HTERT RPE-1 (cell line): Measurements from ENCODE around the gene NT5C1A.

Experiments used
- in situ Hi-C: fragments of 300-500 bp; cut with MboI; formaldehyde crosslinking; loops from 4 replicates; pipeline ENCODE4 v1.14.3; 2020; ENCODE audit warnings: low sequenced_read_pairs

The NT5C1A gene

DNA sequence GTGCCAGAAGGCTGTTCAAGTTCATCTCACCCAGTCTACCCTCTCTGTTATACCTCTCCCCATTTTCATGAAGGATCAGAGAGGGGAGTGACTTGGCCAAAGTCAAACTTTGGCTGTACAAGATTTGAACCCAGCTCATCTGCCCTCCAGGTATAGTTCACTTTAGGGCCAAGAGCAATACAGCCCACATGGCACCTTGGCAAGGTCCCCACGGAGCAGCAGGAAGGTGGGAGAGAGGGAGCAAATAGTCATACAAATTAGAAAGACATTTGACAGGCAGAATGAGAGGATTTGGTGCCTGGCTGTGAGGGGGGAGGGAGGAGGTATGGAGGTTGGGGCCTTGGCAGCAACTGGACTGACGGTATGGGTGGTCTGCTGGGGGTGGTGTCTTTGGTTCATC, 18.3 kb upstream of the NT5C1A start:
- in situ Hi-C loops = no loop called here

DNA sequence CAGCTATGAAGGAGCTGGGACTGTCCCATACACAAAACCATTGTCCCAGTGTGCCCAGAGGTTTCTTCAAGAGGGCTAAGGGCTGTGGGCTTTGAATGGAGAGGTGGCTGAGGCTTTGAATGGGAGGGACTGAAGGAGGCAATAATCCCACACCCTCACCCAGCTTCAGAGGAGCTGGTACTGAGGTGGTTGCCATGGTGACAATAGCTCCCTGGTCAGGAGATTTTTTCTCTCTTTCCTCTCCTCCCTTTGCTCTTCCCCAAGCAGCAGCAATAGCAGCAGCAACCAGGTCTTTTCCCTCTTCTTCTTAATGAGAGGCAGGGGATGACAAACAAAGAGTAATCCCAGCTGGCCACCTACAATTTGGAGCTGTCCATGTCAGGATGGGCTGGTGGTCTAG, 17.7 kb upstream of the NT5C1A start:
- in situ Hi-C loops = no loop called here

DNA sequence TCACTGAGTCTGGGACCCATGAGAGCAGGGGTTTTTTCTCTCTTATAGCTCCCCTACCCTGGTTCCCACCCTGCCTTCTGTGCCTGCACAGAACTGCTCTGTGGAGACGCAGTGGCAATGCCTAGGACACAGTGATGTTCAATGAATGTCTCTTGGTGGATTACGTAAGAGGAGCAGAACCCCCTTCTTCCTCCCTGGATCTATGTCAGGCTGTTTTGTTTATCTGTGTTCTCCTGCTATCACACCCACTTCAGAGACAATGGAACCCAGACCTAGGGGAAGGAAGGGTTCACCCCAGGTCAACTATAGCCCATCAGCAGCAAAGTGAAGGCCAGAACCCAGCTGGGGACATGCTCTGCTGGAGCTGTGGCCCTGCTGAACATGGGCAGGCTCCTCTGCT, 17.3 kb upstream of the NT5C1A start:
- in situ Hi-C loops = no loop called here

DNA sequence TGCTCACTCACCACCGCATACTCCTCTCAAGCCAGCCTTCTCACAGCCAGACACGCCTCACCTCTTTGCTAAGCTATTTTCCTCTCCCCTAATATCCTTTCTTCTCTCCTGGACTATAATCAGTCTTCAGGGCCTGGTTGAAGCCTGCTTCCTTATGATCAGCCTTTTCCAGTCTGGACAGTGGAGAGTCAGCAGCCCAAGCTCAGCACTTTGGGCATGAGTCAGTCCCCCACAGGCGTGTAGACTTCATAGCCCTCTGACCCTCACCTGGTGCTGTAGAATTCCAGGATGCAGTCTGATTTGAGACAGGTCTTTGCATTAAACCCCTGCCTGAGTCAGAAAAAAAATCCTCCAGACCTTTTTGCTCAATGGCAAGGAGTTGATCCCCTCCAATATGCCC, 16.8 kb upstream of the NT5C1A start:
- in situ Hi-C loops = no loop called here

DNA sequence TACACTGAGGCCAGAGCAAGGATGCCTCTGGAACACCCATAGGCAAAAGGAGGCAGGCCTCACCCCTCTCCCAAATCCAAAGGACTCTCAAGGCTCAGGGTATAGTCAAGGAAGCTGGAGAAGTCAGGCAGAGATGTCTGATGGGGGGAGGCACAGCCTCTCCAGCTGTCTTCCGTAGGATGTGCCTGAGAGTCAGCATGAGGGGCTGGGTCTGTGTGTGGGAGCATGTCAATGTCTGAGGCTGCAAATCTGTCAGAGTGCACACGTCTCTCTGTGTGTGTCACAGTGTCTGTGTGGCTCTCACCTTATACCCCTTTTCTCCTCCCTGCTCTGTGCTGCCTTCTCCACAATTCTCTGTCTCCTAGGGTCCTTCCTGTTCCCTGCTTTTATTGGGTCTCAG, 15.3 kb upstream of the NT5C1A start:
- in situ Hi-C loops = no loop called here

DNA sequence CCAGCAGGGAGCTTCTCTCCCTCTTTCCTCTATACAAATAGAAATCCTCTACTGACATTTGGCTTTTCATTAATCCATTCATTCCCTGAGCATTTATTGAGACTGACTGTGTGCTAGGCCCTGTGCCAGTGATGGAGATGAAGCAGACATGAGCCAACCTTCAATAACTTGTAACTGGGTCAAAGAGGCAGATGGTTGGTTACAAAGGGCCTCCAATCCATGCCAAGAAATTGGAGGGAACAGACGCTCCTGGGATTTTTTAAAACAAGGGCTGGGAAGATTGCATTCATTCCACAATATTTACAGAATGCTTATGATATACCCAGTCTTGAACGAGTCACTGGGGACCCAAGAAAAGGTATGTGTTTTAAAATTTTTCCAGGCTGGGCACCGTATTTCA, 13.2 kb upstream of the NT5C1A start:
- in situ Hi-C loops = no loop called here

DNA sequence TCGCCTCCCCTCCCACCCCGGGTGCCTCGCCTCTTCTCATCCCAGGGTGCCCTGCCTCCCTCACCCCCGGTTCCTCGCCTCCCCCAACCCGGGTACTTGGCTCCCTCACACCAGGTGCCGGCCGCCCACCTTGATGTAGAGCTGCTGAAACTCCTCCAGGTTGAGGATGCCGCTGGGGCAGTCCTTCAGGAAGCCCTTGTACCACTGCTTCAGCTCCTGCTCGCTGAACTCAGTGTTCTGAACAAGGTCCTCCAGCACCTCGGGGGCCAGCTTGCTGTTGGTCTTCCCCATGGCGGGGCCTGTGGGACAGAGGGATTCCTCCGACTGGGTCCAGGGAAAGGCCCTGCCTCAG, 12.4 kb upstream of the NT5C1A start:
- in situ Hi-C loops = no loop called here

DNA sequence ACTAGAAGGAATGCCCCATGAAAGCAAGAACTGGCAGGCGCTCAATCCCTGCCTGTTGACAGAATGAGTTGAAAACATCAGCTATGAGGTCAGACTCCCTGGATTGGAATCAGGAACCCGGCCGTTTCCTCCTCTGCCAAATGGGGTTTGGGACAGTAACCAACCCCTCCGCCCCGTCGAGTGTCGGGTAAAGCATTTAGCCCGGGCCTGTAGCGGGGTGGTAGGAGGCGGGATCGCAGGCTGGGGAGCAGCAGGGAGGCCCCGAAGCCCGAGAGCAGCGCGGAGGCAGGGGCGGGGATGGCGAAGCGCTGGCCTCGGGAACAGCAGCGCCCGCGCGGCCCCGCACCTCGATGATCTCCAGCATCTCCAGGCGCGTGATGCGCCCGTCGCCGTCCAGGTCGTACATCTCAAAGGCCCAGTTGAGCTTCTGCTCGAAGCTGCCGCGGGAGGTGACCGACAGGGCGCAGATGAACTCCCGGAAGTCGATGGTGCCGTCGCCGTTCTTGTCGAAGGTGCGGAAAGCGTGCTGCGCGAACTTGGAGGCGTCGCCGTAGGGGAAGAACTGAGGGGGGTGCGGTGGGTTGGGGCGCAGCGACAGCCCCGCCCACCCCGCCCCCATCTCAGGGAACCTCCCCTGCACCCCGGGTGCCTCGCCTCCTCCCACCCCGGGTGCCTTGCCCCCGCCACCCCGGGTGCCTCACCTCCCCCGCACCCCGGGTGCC, 11.8 kb upstream of the NT5C1A start:
- in situ Hi-C loops = no loop called here

DNA sequence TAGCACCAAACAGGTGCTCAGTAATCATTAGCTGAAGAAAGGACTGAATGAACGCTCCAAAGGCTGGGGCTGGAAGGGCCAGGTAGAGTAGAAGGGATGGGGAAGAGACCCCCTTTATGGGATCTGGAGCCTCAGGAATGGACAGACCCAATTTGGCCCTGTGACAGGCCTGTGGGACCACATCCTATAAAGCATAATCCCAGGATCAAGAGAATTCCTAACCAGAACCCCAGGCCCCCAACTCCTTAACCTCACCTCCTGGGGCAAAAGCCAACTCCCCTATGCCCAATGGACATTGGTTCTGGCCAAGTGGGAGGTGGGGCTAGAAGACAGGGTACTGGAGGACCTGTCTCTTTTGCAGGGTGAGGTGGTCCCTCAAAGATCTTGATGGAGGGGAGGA, 10.1 kb upstream of the NT5C1A start:
- in situ Hi-C loops = no loop called here

DNA sequence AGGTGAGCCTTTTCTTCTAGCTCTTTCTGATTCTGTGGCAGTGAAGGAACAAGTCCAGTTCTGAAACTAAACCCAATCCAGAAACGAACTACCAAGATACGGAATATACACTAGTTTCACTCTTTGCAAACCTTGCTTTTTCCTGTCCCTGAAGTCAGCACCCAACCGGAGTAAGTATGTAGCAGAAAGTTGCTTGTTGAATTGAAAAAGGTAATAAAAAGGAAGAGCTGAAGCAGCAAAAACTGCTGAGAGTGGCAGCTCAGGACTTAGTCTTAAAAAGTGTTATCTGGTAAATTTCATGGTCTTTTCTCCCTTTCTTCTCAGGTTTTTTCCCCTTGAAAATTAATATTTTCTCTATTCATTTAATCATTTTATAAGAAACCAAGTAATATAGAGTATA, 9.4 kb upstream of the NT5C1A start:
- in situ Hi-C loops = no loop called here

DNA sequence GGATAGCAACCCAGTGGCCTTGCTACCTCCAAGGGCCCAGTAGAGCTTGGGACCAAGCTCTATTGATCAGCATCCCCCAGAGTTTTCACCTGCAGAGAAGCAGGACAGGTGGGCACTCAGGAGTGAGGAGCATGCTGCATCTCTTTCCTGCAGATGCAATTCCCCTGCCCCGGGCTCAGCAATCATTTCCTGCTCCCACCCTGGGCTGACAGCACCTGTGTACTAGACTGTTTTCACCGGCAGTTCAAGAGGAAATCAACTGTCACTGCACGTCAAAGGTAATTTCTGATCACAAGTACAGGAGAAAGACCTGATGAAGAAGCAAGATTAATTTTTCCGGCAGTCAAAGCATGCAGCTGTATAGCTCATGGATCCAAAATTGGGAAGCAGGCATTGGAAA, 8.8 kb upstream of the NT5C1A start:
- in situ Hi-C loops = no loop called here

DNA sequence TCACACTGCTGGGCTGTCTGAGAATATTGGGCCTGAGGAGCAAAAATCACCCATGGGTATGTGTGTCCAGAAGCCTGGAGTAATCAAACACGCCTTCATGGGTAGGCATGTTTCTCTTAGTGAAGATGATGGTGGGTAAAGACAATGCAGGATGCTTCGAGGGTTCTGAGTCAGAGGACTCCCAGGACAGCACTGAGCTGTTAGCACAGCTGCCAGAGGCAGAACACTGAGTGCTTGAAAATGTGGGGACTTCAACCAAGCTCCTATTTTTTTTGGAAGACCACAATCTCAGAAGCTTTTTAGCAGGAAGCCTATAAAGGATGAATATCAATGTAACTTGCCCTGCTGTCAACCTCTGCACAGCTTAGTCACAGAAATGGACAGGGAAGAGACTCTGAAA, 7.9 kb upstream of the NT5C1A start:
- in situ Hi-C loops = no loop called here

DNA sequence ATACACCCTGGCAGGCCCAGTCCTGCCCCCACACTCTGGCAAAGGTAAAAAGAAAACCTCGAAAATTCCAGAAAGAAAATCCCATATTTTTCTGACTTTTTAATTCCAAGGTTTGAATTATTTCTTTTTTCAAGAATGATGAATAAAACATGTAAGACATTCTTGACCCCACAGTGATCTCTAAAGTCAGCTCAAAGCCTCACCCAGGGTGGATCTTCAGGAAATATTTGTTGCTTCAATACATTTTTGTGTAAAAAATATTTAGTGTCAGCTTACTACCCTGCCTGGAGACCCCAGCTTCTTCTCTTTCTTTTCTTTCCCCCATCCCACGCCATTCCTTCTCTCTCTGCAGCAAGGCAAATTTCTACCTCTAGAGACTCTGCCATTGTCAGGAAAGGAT, 7.0 kb upstream of the NT5C1A start:
- in situ Hi-C loops = no loop called here

DNA sequence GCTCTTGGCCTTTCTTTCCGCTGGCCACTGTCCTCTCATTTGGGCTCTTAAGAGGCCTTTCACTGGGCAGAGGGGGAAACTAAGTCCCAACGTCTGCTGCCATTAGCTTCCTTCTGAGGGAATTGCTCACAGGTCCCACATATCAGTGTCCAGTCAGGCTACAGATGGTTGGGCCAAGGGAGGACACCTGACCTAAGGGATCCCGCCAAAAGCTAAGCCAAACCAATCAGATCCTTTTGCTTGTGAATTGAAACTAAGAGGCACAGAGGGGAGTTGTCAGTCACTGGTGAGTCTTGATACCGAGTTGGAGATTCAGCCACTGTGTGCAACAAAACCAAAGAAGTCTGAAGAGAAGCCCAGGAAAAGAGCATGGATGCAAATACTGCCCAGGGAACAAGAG, 5.7 kb upstream of the NT5C1A start:
- in situ Hi-C loops = no loop called here

DNA sequence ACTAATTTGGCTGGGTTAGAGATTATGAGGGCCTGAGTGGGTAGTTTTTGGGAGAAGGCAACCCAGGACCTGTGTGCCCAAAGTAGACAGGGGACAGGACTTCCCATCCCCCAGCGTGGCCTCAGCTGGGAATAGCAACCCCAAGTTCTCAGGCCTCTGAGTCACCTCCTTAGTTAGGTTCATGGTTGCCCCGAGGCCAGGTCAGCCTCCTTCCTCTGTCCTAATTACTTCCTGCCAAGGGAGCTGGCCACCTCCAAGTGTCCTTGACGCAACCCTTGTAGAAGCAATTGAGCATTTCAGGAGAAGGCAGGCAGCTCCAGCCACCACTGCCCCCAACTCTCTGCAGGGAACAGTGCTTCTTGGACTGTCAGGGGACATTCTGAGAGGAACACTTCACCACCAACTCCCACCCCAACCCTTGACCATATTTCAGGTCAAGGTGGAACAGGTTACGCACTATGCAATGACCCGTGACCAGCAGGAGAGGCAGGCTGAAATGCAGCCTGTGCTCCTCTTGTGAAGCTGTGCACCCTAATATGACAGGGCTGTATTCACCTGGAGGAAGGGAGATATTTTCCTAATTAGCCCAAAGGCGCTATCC, 5.1 kb upstream of the NT5C1A start:
- in situ Hi-C loops = no loop called here

DNA sequence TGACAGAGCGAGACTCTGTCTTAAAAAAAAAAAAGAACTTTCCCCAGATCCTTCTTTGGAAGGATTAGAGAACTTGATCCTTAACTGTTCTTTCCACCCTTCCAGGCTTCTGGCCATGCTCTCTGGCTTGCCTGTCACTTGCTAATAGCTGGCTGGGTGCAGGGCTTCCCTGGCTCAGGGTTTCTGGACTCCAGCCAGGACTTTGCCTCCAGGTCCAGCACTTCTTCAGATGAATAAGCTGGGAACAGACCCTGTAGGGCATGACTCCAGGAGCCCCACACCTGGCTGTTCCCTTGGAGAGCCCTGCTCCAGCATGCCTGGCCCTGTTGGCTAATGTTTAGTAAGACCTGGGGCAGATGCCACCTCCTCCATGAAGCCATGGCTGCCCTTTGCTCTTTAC, 3.3 kb upstream of the NT5C1A start:
- in situ Hi-C loops = no loop called here

DNA sequence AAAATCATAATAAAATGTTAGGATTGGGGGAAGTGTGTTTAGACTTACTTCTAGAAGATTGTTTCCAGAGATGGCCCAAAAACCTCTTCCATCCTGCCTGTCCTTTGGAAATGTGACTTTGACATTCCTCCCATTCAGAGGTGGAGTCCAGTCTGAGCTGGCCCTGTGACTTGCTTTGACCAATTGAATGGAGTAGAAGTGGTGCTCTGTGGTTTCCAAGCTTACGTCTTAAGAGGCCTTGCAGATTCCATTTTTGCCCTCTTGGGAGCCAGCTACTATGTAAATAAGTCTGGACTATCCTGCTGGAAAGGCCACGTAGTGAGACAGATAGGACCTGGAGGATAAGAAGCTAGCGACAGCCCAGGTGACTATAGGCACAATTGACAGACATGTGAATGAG, 1.3 kb upstream of the NT5C1A start:
- in situ Hi-C loops = no loop called here

DNA sequence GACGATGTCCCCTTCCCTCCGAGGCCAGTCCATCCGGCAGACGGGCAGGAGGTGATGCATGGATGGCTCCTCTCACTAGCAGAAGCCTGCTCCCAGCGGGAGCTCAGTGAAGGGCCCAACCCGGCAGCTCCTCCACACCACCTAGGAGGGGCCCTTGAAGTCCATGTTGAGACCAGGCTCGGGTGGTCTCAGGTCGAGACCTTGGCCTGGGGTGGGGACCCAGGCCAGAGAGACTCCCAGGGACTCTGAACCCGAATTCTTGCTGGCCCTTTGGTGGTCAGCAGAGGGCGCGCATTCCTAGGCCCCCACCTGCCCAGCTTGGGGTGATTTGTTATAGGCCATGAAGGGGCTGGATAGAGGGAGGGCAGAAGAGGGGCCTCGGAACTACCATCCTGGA, 642 bp upstream of the NT5C1A start:
- in situ Hi-C loops = no loop called here

DNA sequence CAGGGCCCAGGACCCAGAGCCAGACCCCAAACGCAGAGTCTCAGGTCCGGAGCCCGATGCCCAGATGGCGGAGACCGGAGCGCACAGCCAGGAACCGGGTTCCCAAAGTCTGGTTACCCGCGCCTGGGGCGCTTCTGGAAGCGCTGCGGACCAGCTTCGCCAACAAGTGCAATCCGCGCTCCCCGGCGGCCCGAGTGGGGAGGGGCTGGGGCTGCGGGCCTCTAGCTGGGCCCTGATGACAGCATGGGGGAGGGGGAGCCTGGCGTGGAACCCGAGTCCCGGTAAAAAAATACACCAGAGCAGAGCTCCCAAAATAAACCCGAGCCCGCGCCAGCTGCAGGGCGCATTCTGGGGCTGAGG, 494 bp downstream of the NT5C1A start:
- in situ Hi-C loops = no loop called here

DNA sequence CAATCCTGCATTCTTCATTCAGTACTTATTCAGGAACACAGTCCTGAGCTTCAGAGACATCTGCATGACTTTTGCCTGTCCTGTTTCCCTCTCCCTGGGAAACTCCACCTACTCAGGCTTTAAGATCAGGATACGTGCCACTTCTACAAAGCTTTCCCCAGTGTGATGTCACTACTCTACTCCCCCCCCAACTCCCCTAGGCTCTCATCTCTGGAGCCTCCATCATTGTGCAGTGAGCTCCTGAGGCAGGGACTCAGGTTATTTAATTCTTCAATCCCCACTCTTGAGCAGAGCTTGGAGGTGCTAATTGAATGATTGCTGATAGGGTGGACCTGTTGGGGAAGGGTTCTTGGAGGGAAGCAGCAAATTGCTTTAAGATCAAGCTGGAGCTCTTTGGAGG, 1.2 kb downstream of the NT5C1A start:
- in situ Hi-C loops = no loop called here

DNA sequence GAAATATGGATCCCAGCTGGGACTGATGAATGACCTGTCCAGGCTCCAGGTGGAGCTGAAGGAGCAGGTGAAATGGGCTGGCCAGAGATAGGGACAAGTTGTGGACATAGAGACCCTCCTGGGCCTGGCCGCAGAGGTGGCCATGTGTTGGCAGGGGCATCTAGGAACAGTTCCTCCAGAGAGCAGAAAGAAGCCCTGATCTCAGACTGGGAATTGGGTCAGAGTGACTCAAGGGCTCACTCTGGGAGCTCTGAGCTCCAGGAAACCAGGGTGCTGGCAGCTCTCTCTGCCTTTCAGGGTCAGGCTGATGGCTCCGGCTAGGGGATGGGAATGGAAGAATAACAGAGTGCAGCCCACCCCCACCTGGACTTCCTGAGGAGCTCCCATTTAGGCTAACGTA, 3.0 kb downstream of the NT5C1A start:
- in situ Hi-C loops = no loop called here

DNA sequence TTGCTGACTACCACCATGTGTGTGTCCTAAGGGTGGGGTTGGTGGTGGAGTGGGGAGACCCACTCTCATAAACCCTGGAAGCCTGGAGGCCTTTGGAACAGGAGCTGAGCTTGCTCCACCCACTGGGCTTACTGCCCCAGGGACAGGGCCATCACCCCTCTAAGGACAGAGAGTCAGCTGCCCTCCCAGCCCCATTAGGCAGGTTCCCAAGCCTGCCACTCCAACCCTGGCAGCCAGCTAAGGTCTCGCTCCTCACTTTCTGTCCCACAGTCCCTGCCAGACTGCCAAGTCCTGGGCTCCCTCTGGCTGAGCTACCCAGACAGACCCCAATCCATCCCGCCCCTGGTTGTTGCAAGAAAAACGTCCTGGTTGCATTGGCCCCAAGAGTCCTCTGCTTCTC, 3.8 kb downstream of the NT5C1A start:
- in situ Hi-C loops = no loop called here

DNA sequence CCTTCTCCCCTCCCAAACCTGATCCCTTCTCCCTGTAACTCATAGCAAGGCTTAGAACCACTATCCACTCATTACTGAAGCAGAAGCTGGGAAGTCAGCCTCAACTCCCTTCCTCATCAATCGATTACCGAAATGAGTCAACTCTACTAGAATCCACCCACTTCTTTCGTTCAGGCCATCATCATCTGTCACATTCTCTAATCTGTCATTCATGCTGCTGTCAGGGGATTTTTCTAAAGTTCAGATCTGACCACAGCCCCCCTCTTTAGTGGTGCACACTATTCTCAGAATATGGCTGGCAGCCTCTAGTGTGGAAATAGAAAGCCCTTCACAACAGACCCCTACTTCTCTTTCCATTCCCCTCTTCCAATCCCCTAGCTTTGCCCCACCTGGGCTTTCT, 5.1 kb downstream of the NT5C1A start:
- in situ Hi-C loops = no loop called here
